Astrocyte (in vitro differentiated cells and primary cell): ENCODE results near the gene ZNF892. TPM values are rescaled to one million over a fixed set of nuclear protein-coding genes. Genes with fewer than 3 reads are reported as not detected.

Source experiments
- DNase-seq: peaks from one replicate; pipeline ENCODE4 v3.0.0-alpha.2; 2010; ENCODE audit warnings: low read depth
- FAIRE-seq: peaks from 2 replicates; lab custom pipeline; 2011; peaks lifted over from hg19 to GRCh38; lab: Jason Lieb, UNC
- H2AFZ ChIP-seq: 2 replicates; pipeline ENCODE4 v1.6.0; 2012; ENCODE audit warnings: low read depth, low read length, inconsistent platforms
- H3K27ac ChIP-seq: 2 replicates; pipeline ENCODE4 v1.5.1; 2011; ENCODE audit warnings: low read depth, low read length, inconsistent platforms
- H3K27me3 ChIP-seq: 2 replicates; pipeline ENCODE4 v1.6.0; 2011; ENCODE audit warnings: low read length, inconsistent platforms; ENCODE audit not compliant: insufficient read depth
- H3K36me3 ChIP-seq: 2 replicates; pipeline ENCODE4 v1.5.1; 2011; ENCODE audit warnings: low read length, inconsistent platforms; ENCODE audit not compliant: insufficient read depth
- H3K4me1 ChIP-seq: 2 replicates; pipeline ENCODE4 v1.5.1; 2011; ENCODE audit warnings: low read length, inconsistent platforms; ENCODE audit not compliant: insufficient read depth
- H3K4me2 ChIP-seq: 2 replicates; pipeline ENCODE4 v1.6.0; 2012; ENCODE audit warnings: low read length, inconsistent platforms
- H3K4me3 ChIP-seq: 2 replicates; pipeline ENCODE4 v1.5.1; 2011; ENCODE audit warnings: low read depth, mild to moderate bottlenecking, low read length, inconsistent platforms; ENCODE audit not compliant: insufficient read depth
- H3K79me2 ChIP-seq: 2 replicates; pipeline ENCODE4 v1.6.0; 2012; ENCODE audit warnings: mild to moderate bottlenecking, low read length, inconsistent platforms; ENCODE audit not compliant: insufficient read depth
- H3K9ac ChIP-seq: 2 replicates; pipeline ENCODE4 v1.6.0; 2012; ENCODE audit warnings: mild to moderate bottlenecking, low read length, inconsistent platforms
- H3K9me3 ChIP-seq: 2 replicates; pipeline ENCODE4 v1.5.1; 2012; ENCODE audit warnings: low read depth, mild to moderate bottlenecking, low read length, inconsistent platforms; ENCODE audit not compliant: insufficient read depth
- H4K20me1 ChIP-seq: 2 replicates; pipeline ENCODE4 v1.6.0; 2012; ENCODE audit warnings: low read length, inconsistent platforms; ENCODE audit not compliant: insufficient read depth
- H3K27ac Mint-ChIP-seq: one replicate; pipeline ENCODE4 v1.8.0; 2021; ENCODE audit warnings: mild to moderate bottlenecking, mixed read lengths; ENCODE audit not compliant: unreplicated experiment
- H3K27me3 Mint-ChIP-seq: one replicate; pipeline ENCODE4 v1.8.0; 2021; ENCODE audit warnings: low read depth, mixed read lengths; ENCODE audit not compliant: unreplicated experiment
- H3K36me3 Mint-ChIP-seq: one replicate; pipeline ENCODE4 v1.8.0; 2021; ENCODE audit warnings: low read depth, mixed read lengths; ENCODE audit not compliant: unreplicated experiment
- H3K4me1 Mint-ChIP-seq: one replicate; pipeline ENCODE4 v1.8.0; 2021; ENCODE audit warnings: low read depth, mixed read lengths; ENCODE audit not compliant: unreplicated experiment
- H3K4me3 Mint-ChIP-seq: one replicate; pipeline ENCODE4 v1.8.0; 2021; ENCODE audit warnings: mild to moderate bottlenecking, moderate library complexity, mixed read lengths; ENCODE audit not compliant: unreplicated experiment
- H3K9me3 Mint-ChIP-seq: one replicate; pipeline ENCODE4 v1.8.0; 2021; ENCODE audit warnings: mild to moderate bottlenecking, mixed read lengths; ENCODE audit not compliant: unreplicated experiment
- EZH2 ChIP-seq: IDR thresholded peaks from 2 replicates; pipeline ENCODE4 v1.6.1; 2012; ENCODE audit warnings: mild to moderate bottlenecking, low read length, inconsistent platforms; ENCODE audit not compliant: insufficient read depth
- total RNA-seq: library from RNA; stranded (reverse); gene quantifications from 2 replicates; pipeline ENCODE4 v1.2.1, GENCODE V29; 2021
- TF ChIP-seq, protein P1 (sequence below): IDR thresholded peaks from 2 replicates; pipeline ENCODE4 v1.5.1; 2011; ENCODE audit warnings: low read depth, mild to moderate bottlenecking, inconsistent platforms, low read length, moderate library complexity; ENCODE audit not compliant: insufficient read depth

The ZNF892 gene
- total RNA-seq, 1 donor from 2014 or later: 4.8 TPM

DNA sequence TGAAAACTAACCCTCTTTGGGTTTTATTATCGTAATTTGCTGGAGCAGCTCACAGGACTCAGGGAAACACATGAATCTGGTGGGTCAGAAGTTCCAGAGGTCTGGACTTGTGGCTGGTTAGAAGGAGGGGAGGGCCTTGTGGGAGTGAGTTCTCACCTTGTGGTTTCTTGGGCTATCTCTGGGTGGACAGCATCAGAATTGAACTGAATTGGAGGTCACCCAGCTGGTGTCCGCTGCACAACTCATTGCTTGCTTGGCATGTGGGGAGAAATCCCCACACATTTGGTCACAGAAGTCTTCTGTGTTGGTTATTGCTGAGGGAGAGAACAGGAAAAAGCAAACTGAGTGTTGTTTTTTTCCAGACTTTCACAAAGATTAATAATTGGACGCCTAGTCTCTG, 27.5 kb downstream of the ZNF892 start:
- peaks cover 15% of the 10 kb centered on the region for H3K9me3 Mint-ChIP-seq
- H3K27me3 Mint-ChIP-seq: peaks cover 6% of the 10 kb centered on the region

GRCh38 chr2:95238131-95238530, 30.8 kb downstream of the ZNF892 start:
- Histone ChIP-seq H3K4me2 (no peak overlapping the region), H4K20me1 (no peaks in the 10 kb centered on the region), H3K79me2 (no peaks in the 10 kb centered on the region), H3K4me3 (no peak overlapping the region), H3K36me3 (no peaks in the 10 kb centered on the region), H3K9me3 (peaks cover 8% of the 10 kb centered on the region), H3K27me3 (no peaks in the 10 kb centered on the region), H2AFZ (no peak overlapping the region), H3K9ac (no peak overlapping the region), H3K27ac (no peak overlapping the region), H3K4me1 (no peaks in the 10 kb centered on the region)
- FAIRE-seq: no peak
- Mint-ChIP-seq H3K36me3 (no peaks in the 10 kb centered on the region), H3K27ac (no peak overlapping the region), H3K4me1 (no peaks in the 10 kb centered on the region), H3K9me3 (peaks cover 36% of the 10 kb centered on the region), H3K4me3 (no peak overlapping the region), H3K27me3 (peaks cover 9% of the 10 kb centered on the region)
- no peak for DNase-seq
- TF ChIP-seq, protein P1, sequence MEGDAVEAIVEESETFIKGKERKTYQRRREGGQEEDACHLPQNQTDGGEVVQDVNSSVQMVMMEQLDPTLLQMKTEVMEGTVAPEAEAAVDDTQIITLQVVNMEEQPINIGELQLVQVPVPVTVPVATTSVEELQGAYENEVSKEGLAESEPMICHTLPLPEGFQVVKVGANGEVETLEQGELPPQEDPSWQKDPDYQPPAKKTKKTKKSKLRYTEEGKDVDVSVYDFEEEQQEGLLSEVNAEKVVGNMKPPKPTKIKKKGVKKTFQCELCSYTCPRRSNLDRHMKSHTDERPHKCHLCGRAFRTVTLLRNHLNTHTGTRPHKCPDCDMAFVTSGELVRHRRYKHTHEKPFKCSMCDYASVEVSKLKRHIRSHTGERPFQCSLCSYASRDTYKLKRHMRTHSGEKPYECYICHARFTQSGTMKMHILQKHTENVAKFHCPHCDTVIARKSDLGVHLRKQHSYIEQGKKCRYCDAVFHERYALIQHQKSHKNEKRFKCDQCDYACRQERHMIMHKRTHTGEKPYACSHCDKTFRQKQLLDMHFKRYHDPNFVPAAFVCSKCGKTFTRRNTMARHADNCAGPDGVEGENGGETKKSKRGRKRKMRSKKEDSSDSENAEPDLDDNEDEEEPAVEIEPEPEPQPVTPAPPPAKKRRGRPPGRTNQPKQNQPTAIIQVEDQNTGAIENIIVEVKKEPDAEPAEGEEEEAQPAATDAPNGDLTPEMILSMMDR: no peak
- no peak for TF ChIP-seq EZH2

More for the DNA sequence above, 27.5 kb downstream of the ZNF892 start:
- Histone ChIP-seq H3K79me2 (no peaks in the 10 kb centered on the region), H3K4me3 (no peak overlapping the region), H2AFZ (no peak overlapping the region), H3K9me3 (no peaks in the 10 kb centered on the region), H4K20me1 (no peaks in the 10 kb centered on the region), H3K4me2 (no peak overlapping the region), H3K27me3 (no peaks in the 10 kb centered on the region), H3K9ac (no peak overlapping the region), H3K4me1 (no peaks in the 10 kb centered on the region), H3K36me3 (no peaks in the 10 kb centered on the region), H3K27ac (no peak overlapping the region)
- Mint-ChIP-seq H3K36me3 (no peaks in the 10 kb centered on the region), H3K4me1 (no peaks in the 10 kb centered on the region), H3K4me3 (no peak overlapping the region), H3K27ac (no peak overlapping the region)
- FAIRE-seq: no peak
- peak; percentile 12 for DNase-seq
- TF ChIP-seq, protein P1: no peak
- no peak for TF ChIP-seq EZH2

DNA sequence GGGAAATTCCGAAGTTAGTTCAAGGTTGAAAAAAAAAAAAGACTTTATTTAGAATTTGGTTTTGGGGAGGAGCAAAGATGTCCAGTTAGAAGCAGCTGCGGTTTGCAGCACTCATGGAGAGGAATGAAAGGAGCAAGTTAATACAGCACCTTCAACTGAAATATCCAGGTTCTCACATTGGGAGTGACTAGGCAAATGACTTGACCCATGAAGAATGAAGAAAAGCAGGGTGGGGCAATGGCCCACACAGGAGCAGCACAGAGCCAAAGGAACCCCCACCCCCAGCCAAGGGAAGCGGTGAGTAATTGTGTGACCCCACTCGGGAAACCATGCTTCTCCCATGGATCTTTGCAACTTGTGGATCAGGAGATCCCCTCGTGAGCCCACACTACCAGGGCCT, 32.8 kb downstream of the ZNF892 start:
- Mint-ChIP-seq H3K4me1 (no peaks in the 10 kb centered on the region), H3K27me3 (peaks cover 10% of the 10 kb centered on the region), H3K9me3 (peaks cover 44% of the 10 kb centered on the region), H3K4me3 (no peak overlapping the region), H3K36me3 (no peaks in the 10 kb centered on the region), H3K27ac (no peak overlapping the region)
- FAIRE-seq (no peak), DNase-seq (no peak)
- H3K4me2 ChIP-seq: no peak overlapping the region
- H3K9ac ChIP-seq: no peak overlapping the region
- H3K79me2 ChIP-seq: no peaks in the 10 kb centered on the region
- no peaks in the 10 kb centered on the region for H3K27me3 ChIP-seq
- H2AFZ ChIP-seq: no peak overlapping the region
- TF ChIP-seq EZH2: no peak
- TF ChIP-seq, protein P1: no peak
- no peaks in the 10 kb centered on the region for H3K36me3 ChIP-seq
- H3K27ac ChIP-seq: no peak overlapping the region
- H4K20me1 ChIP-seq: no peaks in the 10 kb centered on the region
- no peak overlapping the region for H3K4me3 ChIP-seq
- no peaks in the 10 kb centered on the region for H3K4me1 ChIP-seq
- peaks cover 8% of the 10 kb centered on the region for H3K9me3 ChIP-seq
